GM12878 (cell line): ENCODE results near the gene RASSF4. TPM values are rescaled to one million over a fixed set of nuclear protein-coding genes. Genes with fewer than 3 reads are reported as not detected.

ENCODE experiments used
- ATAC-seq: fragments of 200-7000 bp; cut with Tn5 transposase; 3 replicates; pipeline ENCODE4 v1.9.1; 2020; ENCODE audit warnings: mild to moderate bottlenecking, moderate library complexity
- BruUV-seq: library from RNA; stranded (reverse); fragments of 400-500 nt; replicated peaks from 2 replicates; lab custom pipeline; 2021; lab: Mats Ljungman, UMichigan
- CTCF ChIA-PET: fragments of 300-600 bp; sonication (Branson Sonifier 250); formaldehyde crosslinking; extraction: SDS; loops from one replicate; lab custom pipeline; 2021; ENCODE audit warnings: inconsistent platforms; lab: Yijun Ruan, JAX
- POLR2A ChIA-PET: fragments of 350-600 bp; formaldehyde crosslinking; extraction: SDS; loops from one replicate; lab custom pipeline; 2021; ENCODE audit warnings: inconsistent platforms; lab: Charles Lee
- RAD21 ChIA-PET: fragments of 300-600 bp; sonication (Branson Sonifier 250); formaldehyde crosslinking; loops from one replicate; lab custom pipeline; 2023; ENCODE audit warnings: antibody characterized with exemption; ENCODE audit not compliant: unreplicated experiment; lab: Charles Lee
- SMC1A ChIA-PET: fragments of 300-600 bp; sonication (Branson Sonifier 250); formaldehyde crosslinking; loops from one replicate; lab custom pipeline; 2023; ENCODE audit not compliant: unreplicated experiment, uncharacterized antibody; lab: Charles Lee
- DNase-seq: peaks from one replicate; pipeline ENCODE4 v3.0.0-alpha.2; 2011; ENCODE audit warnings: low read depth, low spot score
- FAIRE-seq: peaks from 3 replicates; lab custom pipeline; 2011; peaks lifted over from hg19 to GRCh38; lab: Jason Lieb, UNC
- H2AFZ ChIP-seq: 2 replicates; pipeline ENCODE4 v1.6.0; 2011; ENCODE audit warnings: low read depth, low read length, control low read depth; ENCODE audit not compliant: control insufficient read depth
- H3K27ac ChIP-seq: 2 replicates; pipeline ENCODE4 v1.5.1; 2011; ENCODE audit warnings: control low read depth; ENCODE audit not compliant: control insufficient read depth, insufficient read depth
- H3K27me3 ChIP-seq, 2 experiments: replicated peaks in 1 of 2; 2 replicates each; pipeline versions ENCODE4 v1.6.0 to v1.6.1; 2011; ENCODE audit warnings: low read length in 1 of 2; ENCODE audit not compliant: control insufficient read depth in 2 of 2, insufficient read depth in 2 of 2
- H3K36me3 ChIP-seq, 2 experiments: 2 replicates each; pipeline ENCODE4 v1.5.1; 2011; ENCODE audit warnings: low read length in 1 of 2; ENCODE audit not compliant: control insufficient read depth in 2 of 2, insufficient read depth in 2 of 2
- H3K4me1 ChIP-seq: 2 replicates; pipeline ENCODE4 v1.6.1; 2011; ENCODE audit warnings: mild to moderate bottlenecking, low read length, moderate library complexity, mixed read lengths; ENCODE audit not compliant: control insufficient read depth, insufficient read depth
- H3K4me2 ChIP-seq: 2 replicates; pipeline ENCODE4 v1.6.0; 2011; ENCODE audit warnings: control low read depth; ENCODE audit not compliant: control insufficient read depth, insufficient read depth
- H3K4me3 ChIP-seq: fragments of 200-600 bp; sonication (generic); 2 replicates; pipeline ENCODE4 v1.5.1; 2016
- H3K79me2 ChIP-seq: 2 replicates; pipeline ENCODE4 v1.6.0; 2011; ENCODE audit warnings: low read length; ENCODE audit not compliant: control insufficient read depth, insufficient read depth
- H3K9ac ChIP-seq: 2 replicates; pipeline ENCODE4 v1.8.0; 2011; ENCODE audit warnings: low read length, control low read depth, mixed read lengths; ENCODE audit not compliant: control insufficient read depth, insufficient read depth
- H3K9me3 ChIP-seq: replicated peaks from 3 replicates; pipeline ENCODE4 v1.5.1; 2011; ENCODE audit warnings: mild to moderate bottlenecking, low read length; ENCODE audit not compliant: control insufficient read depth, insufficient read depth
- H4K20me1 ChIP-seq: 2 replicates; pipeline ENCODE4 v1.6.0; 2011; ENCODE audit not compliant: control insufficient read depth, insufficient read depth
- CREB1 ChIP-seq: IDR thresholded peaks from 2 replicates; pipeline ENCODE4 v1.6.1; 2012; ENCODE audit warnings: low read depth, mild to moderate bottlenecking, inconsistent platforms
- HCFC1 ChIP-seq: fragments of 150-350 bp; IDR thresholded peaks from 2 replicates; pipeline ENCODE4 v1.6.1; 2014; ENCODE audit warnings: low read length
- HDAC2 ChIP-seq: fragments of 200-600 bp; sonication (generic); IDR thresholded peaks from 2 replicates; pipeline ENCODE4 v1.6.1; 2017
- RAD21 ChIP-seq: IDR thresholded peaks from 2 replicates; pipeline ENCODE4 v1.6.1; 2011; ENCODE audit warnings: mild to moderate bottlenecking, low read depth, low read length, moderate library complexity; ENCODE audit not compliant: insufficient read depth
- SIN3A ChIP-seq: IDR thresholded peaks from 2 replicates; pipeline ENCODE4 v1.6.1; 2012; ENCODE audit warnings: low read depth, low read length, improper control_type of control experiment
- SMARCA5 ChIP-seq: fragments of 450-650 bp; IDR thresholded peaks from 2 replicates; pipeline ENCODE4 v1.6.1; 2017; ENCODE audit warnings: mild to moderate bottlenecking
- YBX1 ChIP-seq: fragments of 450-650 bp; IDR thresholded peaks from 2 replicates; pipeline ENCODE4 v1.6.1; 2016; ENCODE audit warnings: antibody characterized with exemption
- YY1 ChIP-seq: IDR thresholded peaks from 2 replicates; pipeline ENCODE4 v1.6.1; 2011; ENCODE audit warnings: low read depth, mild to moderate bottlenecking, low read length
- WGBS: methylation state at CpG from one replicate; pipeline ENCODE4 v1.1.6; 2016; ENCODE audit warnings: low lambda C conversion rate; ENCODE audit not compliant: insufficient replicate concordance, insufficient coverage; ENCODE audit errors: missing lambda C conversion rate; 5-methylcytosine and 5-hydroxymethylcytosine counted together
- in situ Hi-C: fragments of 300-500 bp; cut with MboI; formaldehyde crosslinking; loops from 9 replicates; pipeline ENCODE4 v1.14.3; 2018; ENCODE audit warnings: mixed read lengths
- intact Hi-C: fragments of 100-400 bp; cut with micrococcal nuclease; formaldehyde crosslinking; loops from one replicate; pipeline ENCODE4 v1.14.2; 2022; ENCODE audit not compliant: unreplicated experiment
- polyA plus RNA-seq, 11 experiments: library from polyadenylated mRNA; depleted of rRNA in 4 of 11; unstranded in 6 of 11; stranded (reverse) in 5 of 11; fragments of >200 nt; fragmentation: Nextera tagmentation in 4 of 11; fragmentation: Illumina TruSeq in 1 of 11; extraction: Ambion mirVana in 4 of 11; extraction: Trizol in 1 of 11; gene quantifications; 1 replicate in 1 of 11; 2 replicates in 10 of 11; pipeline versions ENCODE4 v1.2.1 to v1.2.3, GENCODE V29; 2011 to 2016; ENCODE audit warnings: inconsistent platforms in 2 of 11, missing spikeins in 2 of 11, low read depth in 1 of 11
- total RNA-seq, 4 experiments: library from RNA; depleted of rRNA in 3 of 4; stranded (reverse); fragments of >200 nt in 3 of 4; fragmentation: Illumina TruSeq in 1 of 4; extraction: Trizol in 1 of 4; gene quantifications; 2 replicates each; pipeline versions ENCODE4 v1.2.1 to v1.2.3, GENCODE V29; 2013 to 2021
- TF ChIP-seq, protein P1 (sequence below), 3 experiments: IDR thresholded peaks in 2 of 3; conservative IDR thresholded peaks in 1 of 3; 2 replicates each; pipeline ENCODE4 v1.5.1; 2011; ENCODE audit warnings: low read depth in 3 of 3, low read length in 3 of 3, mild to moderate bottlenecking in 3 of 3, control low read depth in 2 of 3, moderate library complexity in 2 of 3, inconsistent platforms in 1 of 3, mixed read lengths in 1 of 3; ENCODE audit not compliant: control insufficient read depth in 2 of 3, insufficient read depth in 1 of 3; ENCODE audit errors: extremely low read depth in 1 of 3
- TF ChIP-seq, protein P2 (sequence below): IDR thresholded peaks from 2 replicates; pipeline ENCODE4 v1.6.1; 2012; ENCODE audit warnings: low read length, inconsistent platforms
- TF ChIP-seq, protein P3 (sequence below): fragments of 450-650 bp; IDR thresholded peaks from 2 replicates; pipeline ENCODE4 v1.6.1; 2018; ENCODE audit warnings: borderline replicate concordance, mild to moderate bottlenecking; ENCODE audit not compliant: partially characterized antibody

RASSF4 gene
- total and polyA plus RNA-seq, 10 of the 15 experiments (the other 5 are each of a cell fraction or from before 2014, with no cell fraction given) = 3.7 to 71.1 (median 16.8) TPM

DNA sequence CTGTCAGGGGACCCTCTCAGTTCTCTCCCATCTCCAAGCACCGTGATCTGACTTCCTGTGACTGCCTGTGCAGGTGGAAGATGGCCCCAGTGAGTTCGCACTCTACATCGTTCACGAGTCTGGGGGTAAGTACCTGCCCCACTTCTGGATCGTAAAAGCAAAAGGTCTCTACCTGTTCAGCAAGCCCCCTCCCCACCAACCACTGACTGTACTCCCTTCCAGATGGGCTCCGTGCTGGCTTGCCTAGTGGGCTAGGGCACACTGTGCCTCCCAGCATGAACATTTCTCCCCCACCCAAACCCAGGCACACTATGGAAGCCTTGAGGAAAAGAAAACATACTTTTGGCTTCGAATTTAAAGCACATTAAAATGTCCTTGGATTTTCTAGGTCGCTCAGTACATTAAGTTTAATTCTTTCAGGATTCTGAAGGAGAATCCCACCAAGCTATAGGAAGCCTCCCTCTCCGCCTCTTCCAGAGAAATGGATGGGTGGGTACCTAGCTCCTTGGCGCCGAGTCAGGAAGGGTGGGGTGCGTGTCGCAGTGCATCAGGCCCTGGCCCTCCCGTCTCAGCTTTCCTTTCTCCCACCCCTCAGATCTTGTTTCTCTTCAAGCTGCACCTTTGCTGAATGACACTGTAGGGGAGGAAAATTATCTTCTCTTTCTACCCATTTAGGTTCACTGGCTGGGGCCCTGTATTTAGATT is 30.1 kb downstream of the RASSF4 start:
- Histone ChIP-seq H3K4me3 (no peak overlapping the region), H3K9me3 (no peaks in the 10 kb centered on the region), H2AFZ (no peak overlapping the region), H3K36me3 (peaks cover 1 to 3% of the 10 kb centered on the region in 2 experiments; a peak in 3 of 4 replicates), H3K27me3 (no peaks in the 10 kb centered on the region), H3K27ac (no peak overlapping the region), H3K79me2 (no peaks in the 10 kb centered on the region), H4K20me1 (no peaks in the 10 kb centered on the region), H3K4me2 (no peak overlapping the region), H3K4me1 (no peaks in the 10 kb centered on the region), H3K9ac (no peak overlapping the region)
- ChIA-PET SMC1A (no interaction called here), RAD21 (no interaction called here), POLR2A (no interaction called here), CTCF (interaction anchor here (0.9 to 1.0 kb wide), 2 partner anchors 9 to 57 kb away, joined by 3 to 5 read pairs; no protein-coding TSS in a partner anchor)
- ATAC-seq = no peak
- TF ChIP-seq YBX1 = no peak
- no peak for TF ChIP-seq SIN3A
- BruUV-seq = no TSS peak
- DNase-seq = no peak
- in situ Hi-C loops (no loop called here), intact Hi-C loops (no loop called here)
- no peak for FAIRE-seq
- 72% methylated on average over 14 of the region's 14 CpGs for WGBS

DNA sequence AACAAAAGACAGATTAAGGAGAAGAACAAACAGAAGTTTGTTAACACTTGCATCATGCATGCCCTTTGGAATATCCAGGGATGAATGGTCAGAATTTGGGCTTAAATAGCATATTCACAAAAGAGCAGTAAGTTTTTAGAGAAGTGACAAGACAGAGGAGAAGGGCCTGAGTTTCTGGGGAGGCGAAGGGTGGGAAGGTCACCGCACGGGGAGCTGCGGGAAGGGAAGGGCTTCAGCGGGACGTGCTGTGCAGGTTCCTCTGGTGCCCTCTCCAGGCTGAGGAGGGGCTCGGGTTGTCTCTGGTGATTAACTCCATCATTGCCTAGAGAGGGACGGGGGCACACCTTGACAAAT is 30.7 kb downstream of the RASSF4 start:
- no peak overlapping the region for H3K27ac ChIP-seq
- in situ Hi-C loops = no loop called here
- DNase-seq (no peak), FAIRE-seq (no peak), ATAC-seq (no peak)
- no peak for TF ChIP-seq CREB1
- TF ChIP-seq SMARCA5 = no peak
- peak; percentile 24; the same call in 1 of the 2 replicates for TF ChIP-seq RAD21
- TF ChIP-seq, protein P1, sequence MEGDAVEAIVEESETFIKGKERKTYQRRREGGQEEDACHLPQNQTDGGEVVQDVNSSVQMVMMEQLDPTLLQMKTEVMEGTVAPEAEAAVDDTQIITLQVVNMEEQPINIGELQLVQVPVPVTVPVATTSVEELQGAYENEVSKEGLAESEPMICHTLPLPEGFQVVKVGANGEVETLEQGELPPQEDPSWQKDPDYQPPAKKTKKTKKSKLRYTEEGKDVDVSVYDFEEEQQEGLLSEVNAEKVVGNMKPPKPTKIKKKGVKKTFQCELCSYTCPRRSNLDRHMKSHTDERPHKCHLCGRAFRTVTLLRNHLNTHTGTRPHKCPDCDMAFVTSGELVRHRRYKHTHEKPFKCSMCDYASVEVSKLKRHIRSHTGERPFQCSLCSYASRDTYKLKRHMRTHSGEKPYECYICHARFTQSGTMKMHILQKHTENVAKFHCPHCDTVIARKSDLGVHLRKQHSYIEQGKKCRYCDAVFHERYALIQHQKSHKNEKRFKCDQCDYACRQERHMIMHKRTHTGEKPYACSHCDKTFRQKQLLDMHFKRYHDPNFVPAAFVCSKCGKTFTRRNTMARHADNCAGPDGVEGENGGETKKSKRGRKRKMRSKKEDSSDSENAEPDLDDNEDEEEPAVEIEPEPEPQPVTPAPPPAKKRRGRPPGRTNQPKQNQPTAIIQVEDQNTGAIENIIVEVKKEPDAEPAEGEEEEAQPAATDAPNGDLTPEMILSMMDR (IDR thresholded peaks at IDR 0.05 in 2 of 3, conservative IDR thresholded peaks at IDR 0.05 in 1 of 3; ENCODE audit: control insufficient read depth in 2 of 3, extremely low read depth in 1 of 3, insufficient read depth in 1 of 3, low read depth in 3 of 3, low read length in 3 of 3) = peak in 1 of 3 experiments; percentile 10; a peak in 1 of 6 replicates
- TF ChIP-seq YY1 = no peak
- no peak for TF ChIP-seq HCFC1
- TF ChIP-seq, protein P2, sequence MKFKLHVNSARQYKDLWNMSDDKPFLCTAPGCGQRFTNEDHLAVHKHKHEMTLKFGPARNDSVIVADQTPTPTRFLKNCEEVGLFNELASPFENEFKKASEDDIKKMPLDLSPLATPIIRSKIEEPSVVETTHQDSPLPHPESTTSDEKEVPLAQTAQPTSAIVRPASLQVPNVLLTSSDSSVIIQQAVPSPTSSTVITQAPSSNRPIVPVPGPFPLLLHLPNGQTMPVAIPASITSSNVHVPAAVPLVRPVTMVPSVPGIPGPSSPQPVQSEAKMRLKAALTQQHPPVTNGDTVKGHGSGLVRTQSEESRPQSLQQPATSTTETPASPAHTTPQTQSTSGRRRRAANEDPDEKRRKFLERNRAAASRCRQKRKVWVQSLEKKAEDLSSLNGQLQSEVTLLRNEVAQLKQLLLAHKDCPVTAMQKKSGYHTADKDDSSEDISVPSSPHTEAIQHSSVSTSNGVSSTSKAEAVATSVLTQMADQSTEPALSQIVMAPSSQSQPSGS = no peak
- TF ChIP-seq HDAC2 = no peak
- TF ChIP-seq, protein P3, sequence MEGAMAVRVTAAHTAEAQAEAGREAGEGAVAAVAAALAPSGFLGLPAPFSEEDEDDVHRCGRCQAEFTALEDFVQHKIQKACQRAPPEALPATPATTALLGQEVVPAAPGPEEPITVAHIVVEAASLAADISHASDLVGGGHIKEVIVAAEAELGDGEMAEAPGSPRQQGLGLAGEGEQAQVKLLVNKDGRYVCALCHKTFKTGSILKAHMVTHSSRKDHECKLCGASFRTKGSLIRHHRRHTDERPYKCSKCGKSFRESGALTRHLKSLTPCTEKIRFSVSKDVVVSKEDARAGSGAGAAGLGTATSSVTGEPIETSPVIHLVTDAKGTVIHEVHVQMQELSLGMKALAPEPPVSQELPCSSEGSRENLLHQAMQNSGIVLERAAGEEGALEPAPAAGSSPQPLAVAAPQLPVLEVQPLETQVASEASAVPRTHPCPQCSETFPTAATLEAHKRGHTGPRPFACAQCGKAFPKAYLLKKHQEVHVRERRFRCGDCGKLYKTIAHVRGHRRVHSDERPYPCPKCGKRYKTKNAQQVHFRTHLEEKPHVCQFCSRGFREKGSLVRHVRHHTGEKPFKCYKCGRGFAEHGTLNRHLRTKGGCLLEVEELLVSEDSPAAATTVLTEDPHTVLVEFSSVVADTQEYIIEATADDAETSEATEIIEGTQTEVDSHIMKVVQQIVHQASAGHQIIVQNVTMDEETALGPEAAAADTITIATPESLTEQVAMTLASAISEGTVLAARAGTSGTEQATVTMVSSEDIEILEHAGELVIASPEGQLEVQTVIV = no peak
- H3K4me3 ChIP-seq = no peak overlapping the region
- peaks cover 1 to 3% of the 10 kb centered on the region in 2 experiments; a peak in 3 of 4 replicates for H3K36me3 ChIP-seq
- no peaks in the 10 kb centered on the region for H3K79me2 ChIP-seq
- 39% methylated on average over 8 of the region's 8 CpGs for WGBS
- H3K4me1 ChIP-seq = no peaks in the 10 kb centered on the region
- no TSS peak for BruUV-seq
- H2AFZ ChIP-seq = no peak overlapping the region
- no peaks in the 10 kb centered on the region for H4K20me1 ChIP-seq
- no peaks in the 10 kb centered on the region for H3K9me3 ChIP-seq
- ChIA-PET RAD21 (no interaction called here), POLR2A (no interaction called here), CTCF (interaction anchor here (0.9 to 1.0 kb wide), 2 partner anchors 9 to 57 kb away, joined by 3 to 5 read pairs; no protein-coding TSS in a partner anchor), SMC1A (no interaction called here)
- no peak overlapping the region for H3K9ac ChIP-seq
- H3K27me3 ChIP-seq = no peaks in the 10 kb centered on the region
- H3K4me2 ChIP-seq = no peak overlapping the region
- intact Hi-C loops = no loop called here
